GM18505 (cell line): ENCODE results near the gene KLF14.
"Not testable (repeated sequence)": the region's sequence is repeated elsewhere in the genome, so short reads cannot be mapped to it uniquely, and the experiment has no call there.

Experiments used
- ATAC-seq: cut with Tn5 transposase; IDR thresholded peaks from one replicate; pipeline ENCODE4 v1.9.1; 2021; ENCODE audit not compliant: unreplicated experiment
- POLR2A ChIP-seq: IDR thresholded peaks from 4 replicates; pipeline ENCODE4 v1.6.1; 2011; ENCODE audit warnings: borderline replicate concordance; ENCODE audit not compliant: insufficient read depth, insufficient read length; ENCODE audit errors: extremely low read depth

Gene KLF14

DNA sequence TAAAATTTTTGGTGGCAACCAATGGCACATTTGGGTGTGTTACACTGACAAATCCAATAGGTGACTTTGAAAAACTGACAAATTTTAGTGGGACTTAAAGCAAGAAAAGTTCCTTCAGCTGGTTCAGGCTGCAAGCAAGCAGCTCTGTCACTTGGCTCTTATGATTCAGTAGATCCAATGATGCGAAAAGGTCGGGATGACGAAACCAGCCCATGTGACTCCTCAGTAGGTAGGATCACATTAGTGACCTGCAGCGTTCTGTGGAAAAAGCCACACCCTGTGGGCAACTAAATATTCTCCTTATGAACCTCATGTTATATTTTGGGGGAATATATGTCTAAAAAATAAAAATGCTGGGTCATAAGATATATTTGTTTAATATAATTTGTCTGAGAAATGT is 34.3 kb downstream of the KLF14 start:
- no peak for ATAC-seq
- no peak for TF ChIP-seq POLR2A

- TF ChIP-seq POLR2A, result no peak
- no peak for ATAC-seq
Observed at GRCh38 chr7:130697820-130698219, 36.2 kb downstream of the KLF14 start.

GRCh38 chr7:130695840-130696239 is 38.2 kb downstream of the KLF14 start:
- no peak for ATAC-seq
- no peak for TF ChIP-seq POLR2A

GRCh38 chr7:130692396-130692795 is 41.6 kb downstream of the KLF14 start:
- ATAC-seq, result not testable (repeated sequence)

DNA sequence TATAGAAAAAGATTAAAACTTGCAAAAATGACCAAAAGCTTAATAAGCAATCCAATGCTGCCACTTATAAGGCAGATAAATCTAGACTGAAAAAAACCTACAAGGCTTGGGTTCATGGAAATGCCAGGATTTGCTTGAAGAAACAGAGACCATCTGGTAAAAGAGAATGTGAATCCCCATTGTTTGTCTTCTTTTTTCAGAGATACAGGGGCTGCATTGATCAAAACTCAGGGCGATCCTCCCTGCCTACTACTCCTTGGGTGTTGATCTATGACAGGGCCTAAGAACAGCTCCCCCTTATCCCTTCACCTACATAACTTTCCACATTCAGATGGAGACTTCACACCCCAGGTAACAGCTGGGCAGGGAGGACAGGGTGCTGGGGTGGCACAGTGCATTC is 44.3 kb downstream of the KLF14 start:
- no peak for ATAC-seq
- no peak for TF ChIP-seq POLR2A

DNA sequence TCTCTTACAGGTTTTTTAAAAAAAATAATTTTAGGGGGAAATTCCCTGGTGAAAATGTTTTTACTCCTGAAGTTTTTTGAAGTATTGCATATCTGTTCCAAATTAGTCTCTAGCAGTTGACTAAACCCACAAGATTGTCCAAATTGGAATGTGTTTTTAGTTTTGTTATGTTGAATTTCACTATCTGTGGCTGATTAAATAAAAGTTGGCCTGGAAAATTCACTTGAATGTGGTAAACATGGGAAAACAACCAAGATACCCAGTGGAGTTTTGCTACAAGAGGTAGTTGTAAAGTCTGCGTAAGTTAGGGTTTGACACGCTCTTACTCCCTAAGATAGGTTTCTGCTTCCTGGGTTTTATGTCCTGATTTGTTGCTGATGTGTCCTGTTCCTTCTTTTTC is 51.0 kb downstream of the KLF14 start:
- no peak for ATAC-seq

More for the DNA sequence above, 51.0 kb downstream of the KLF14 start:
- TF ChIP-seq POLR2A, result no peak
